A673 (cell line): ENCODE measurements around the gene NSG2.

Experiments
- EZH2 ChIP-seq: fragments of 200-600 bp; sonication (generic); IDR thresholded peaks from 2 replicates; pipeline ENCODE4 v1.6.1; 2017; ENCODE audit warnings: borderline replicate concordance, low read depth, mild to moderate bottlenecking, mixed read lengths, antibody characterized with exemption, low read length; ENCODE audit not compliant: poor library complexity, severe bottlenecking
- TF ChIP-seq, protein P1 (sequence below): fragments of 300-800, 200-600 bp; sonication (generic); conservative IDR thresholded peaks from 2 replicates; pipeline ENCODE4 v1.5.1; 2017; ENCODE audit warnings: low read depth, mild to moderate bottlenecking, antibody characterized with exemption, low read length, moderate library complexity, mixed read lengths

DNA sequence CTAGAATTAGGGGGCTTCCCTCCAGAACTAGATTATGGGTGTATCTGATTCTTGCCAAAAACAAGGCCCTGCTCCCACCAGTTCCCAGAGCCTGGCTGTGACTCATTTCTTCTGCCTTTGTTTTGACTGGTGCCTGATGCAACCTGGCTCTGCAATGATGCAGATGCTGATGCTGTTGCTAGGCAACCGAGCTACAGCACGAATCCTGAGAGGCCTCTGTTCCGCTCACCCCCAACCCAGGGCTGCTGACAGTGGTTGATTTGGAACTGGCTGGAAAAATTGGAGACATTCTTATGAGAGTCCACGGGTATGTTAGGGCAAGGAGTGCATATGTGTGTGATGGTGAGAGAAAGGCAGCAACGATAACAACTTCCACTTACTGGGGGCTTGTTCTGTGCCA, 100.3 kb downstream of the NSG2 start:
- TF ChIP-seq, protein P1, sequence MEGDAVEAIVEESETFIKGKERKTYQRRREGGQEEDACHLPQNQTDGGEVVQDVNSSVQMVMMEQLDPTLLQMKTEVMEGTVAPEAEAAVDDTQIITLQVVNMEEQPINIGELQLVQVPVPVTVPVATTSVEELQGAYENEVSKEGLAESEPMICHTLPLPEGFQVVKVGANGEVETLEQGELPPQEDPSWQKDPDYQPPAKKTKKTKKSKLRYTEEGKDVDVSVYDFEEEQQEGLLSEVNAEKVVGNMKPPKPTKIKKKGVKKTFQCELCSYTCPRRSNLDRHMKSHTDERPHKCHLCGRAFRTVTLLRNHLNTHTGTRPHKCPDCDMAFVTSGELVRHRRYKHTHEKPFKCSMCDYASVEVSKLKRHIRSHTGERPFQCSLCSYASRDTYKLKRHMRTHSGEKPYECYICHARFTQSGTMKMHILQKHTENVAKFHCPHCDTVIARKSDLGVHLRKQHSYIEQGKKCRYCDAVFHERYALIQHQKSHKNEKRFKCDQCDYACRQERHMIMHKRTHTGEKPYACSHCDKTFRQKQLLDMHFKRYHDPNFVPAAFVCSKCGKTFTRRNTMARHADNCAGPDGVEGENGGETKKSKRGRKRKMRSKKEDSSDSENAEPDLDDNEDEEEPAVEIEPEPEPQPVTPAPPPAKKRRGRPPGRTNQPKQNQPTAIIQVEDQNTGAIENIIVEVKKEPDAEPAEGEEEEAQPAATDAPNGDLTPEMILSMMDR = no peak
- no peak for TF ChIP-seq EZH2
